GM18861 (cell line): ENCODE data around the gene DNAJC5G.
"Not testable (repeated sequence)": the region's sequence is repeated elsewhere in the genome, so short reads cannot be mapped to it uniquely, and the experiment has no call there.

Experiments used
- ATAC-seq: cut with Tn5 transposase; IDR thresholded peaks from one replicate; pipeline ENCODE4 v1.9.1; 2021; ENCODE audit not compliant: unreplicated experiment

Gene DNAJC5G

DNA sequence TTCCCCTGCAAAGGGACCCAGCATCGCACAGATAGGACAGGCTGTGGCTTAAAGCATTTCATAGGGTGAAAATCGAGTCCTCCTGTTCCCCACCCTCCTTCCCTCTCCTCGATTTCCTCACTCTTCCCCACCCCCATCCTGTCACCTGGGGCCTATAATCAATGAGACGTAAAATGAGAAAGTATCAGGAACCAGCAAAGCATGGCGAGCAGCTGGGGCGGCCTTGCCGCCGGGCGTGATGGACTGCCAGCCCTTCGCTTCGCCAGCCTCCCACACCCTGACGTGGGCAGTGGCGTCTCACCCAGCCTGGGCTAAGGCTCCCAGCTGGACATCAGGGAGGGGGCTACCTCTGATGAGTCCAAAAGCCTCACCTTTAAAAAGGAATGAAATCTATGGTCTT lies 23.5 kb upstream of the DNAJC5G start:
- ATAC-seq, result no peak

GRCh38 chr2:27255187-27255586 lies 20.0 kb upstream of the DNAJC5G start:
- ATAC-seq, result no peak

GRCh38 chr2:27255660-27256059 lies 19.6 kb upstream of the DNAJC5G start:
- no peak for ATAC-seq

GRCh38 chr2:27256855-27257454 lies 18.3 kb upstream of the DNAJC5G start:
- no peak for ATAC-seq

- ATAC-seq, result no peak
These were observed 17.2 kb upstream of the DNAJC5G start for GRCh38 chr2:27258051-27258450.

- ATAC-seq, result no peak
These were observed 13.8 kb upstream of the DNAJC5G start for GRCh38 chr2:27261241-27261925.

- ATAC-seq, result no peak
These were observed 13.3 kb upstream of the DNAJC5G start for GRCh38 chr2:27261926-27262298.

- ATAC-seq, result no peak
These were observed 12.6 kb upstream of the DNAJC5G start, which contains the start of gene SLC30A3 for GRCh38 chr2:27262379-27263286. TSS of gene SLC30A3 (minus strand) at chr2:27263047. CDS start at chr2:27262906, 141 bp downstream.

DNA sequence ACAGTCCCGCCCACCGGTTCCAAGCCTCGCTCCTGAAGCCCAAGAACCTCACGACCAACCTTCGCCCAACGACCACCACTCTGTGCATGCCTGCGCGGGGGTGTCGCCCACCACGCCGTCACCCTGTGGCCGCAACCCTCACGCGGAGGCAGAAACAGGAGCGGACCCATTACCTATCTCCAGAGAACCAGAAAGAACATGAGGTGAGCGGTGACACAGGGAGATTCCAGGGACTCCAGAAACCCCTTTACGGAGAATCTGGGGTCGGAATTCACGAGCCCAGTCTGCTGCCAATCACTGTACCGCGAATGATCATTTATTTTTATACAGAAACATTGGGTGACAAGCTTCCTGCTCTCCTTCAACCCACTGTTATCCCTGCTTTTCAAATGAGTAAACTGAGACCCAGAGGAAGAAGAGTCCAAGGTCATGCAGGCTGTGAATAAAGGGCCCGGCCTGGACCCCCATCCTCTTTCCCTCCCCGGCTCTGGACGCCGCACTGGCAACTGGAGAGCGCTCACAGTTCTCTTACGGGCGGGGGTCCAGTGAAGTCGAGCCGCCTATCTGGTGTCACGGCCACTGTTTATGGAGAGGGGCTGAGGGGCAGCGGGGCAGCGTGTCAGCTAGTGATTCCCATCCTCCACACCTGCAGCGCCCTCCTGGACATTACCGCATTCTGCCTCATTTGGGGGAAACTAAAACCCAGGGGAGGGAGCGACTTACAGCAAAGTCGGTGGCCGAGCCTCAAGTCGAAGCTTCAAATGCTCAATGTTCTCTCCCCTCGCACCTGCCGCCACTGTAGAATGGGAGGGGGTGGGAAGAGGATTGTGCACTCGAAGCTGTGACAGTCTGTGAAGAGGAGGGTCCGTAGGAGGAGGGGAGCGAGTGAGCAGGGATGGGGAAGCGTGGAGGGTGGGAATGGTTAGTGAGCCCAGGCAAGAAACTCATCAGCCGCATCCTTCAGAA lies 11.7 kb upstream of the DNAJC5G start:
- no peak for ATAC-seq

GRCh38 chr2:27264253-27264752 lies 10.9 kb upstream of the DNAJC5G start:
- no peak for ATAC-seq

GRCh38 chr2:27264753-27265535 lies 10.3 kb upstream of the DNAJC5G start:
- no peak for ATAC-seq

DNA sequence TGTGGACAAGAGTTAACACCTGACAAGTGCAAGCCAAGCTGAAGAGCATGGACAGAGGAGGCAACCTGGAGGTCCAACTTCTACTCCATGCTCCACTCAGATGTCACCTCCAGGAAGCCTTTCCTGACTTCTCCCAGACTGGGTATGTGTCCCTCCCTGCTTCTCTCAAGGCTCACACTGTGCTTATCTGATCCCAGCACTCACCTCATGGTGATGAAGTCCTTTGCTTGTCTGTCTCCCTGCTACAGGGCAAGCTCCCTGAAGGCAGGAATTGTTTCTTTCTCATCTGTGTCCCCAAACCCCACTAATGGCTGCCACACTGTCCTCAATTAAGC lies 9.7 kb upstream of the DNAJC5G start:
- no peak for ATAC-seq

DNA sequence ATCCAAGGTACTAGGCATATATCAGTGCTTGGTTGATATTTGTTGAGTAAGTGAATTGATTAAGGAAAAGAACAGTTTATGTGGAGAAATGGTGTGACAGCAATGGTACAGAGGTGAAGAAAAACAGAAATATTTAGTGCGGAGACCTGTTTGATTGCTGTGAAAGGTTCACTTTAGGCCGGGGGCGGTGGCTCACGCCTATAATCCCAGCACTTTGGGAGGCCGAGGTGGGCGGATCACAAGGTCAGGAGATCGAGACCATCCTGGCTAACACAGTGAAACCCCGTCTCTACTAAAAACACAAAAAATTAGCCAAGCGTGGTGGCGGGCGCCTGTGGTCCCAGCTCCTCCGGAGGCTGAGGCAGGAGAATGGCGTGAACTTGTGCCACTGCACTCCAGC lies 6.9 kb upstream of the DNAJC5G start:
- ATAC-seq, result not testable (repeated sequence)

DNA sequence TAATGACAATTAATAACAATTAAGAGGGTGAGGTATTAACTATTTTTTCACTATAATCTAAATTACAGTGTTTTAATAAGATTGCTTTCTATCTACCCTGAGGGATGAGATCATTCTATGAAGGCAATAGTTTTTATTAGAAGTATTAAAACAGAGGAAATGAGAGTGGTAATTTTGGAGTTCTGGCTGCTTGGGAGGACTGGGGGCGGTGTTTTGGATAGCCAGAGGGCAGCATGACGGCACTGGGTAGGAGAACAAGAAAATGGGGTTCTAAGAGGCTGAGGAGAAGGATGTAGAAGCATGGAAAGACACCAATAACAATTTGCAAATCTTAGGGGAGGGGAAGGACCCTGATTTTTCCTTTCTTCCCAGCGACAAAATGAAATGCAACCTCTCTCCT lies 5.1 kb upstream of the DNAJC5G start:
- no peak for ATAC-seq

DNA sequence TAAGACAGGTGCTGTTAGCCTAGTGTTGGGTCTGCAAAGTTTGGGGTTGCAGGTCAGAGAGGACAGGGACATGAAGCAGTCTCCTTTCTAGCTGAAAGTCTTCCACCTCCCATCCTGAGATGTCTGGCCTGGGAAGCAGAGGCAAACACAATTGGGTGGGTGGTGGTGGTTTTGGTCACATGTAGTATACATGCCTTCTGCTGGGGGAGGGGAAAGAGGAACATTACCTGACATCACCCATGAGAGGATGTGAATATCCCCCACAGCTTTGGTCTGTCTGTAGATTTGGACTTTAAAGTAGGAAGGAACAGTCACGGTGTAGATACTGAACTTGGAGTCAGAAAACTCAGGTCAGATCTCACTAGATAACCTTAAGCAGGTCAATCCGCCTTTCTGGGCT lies 4.6 kb upstream of the DNAJC5G start:
- ATAC-seq, result no peak

DNA sequence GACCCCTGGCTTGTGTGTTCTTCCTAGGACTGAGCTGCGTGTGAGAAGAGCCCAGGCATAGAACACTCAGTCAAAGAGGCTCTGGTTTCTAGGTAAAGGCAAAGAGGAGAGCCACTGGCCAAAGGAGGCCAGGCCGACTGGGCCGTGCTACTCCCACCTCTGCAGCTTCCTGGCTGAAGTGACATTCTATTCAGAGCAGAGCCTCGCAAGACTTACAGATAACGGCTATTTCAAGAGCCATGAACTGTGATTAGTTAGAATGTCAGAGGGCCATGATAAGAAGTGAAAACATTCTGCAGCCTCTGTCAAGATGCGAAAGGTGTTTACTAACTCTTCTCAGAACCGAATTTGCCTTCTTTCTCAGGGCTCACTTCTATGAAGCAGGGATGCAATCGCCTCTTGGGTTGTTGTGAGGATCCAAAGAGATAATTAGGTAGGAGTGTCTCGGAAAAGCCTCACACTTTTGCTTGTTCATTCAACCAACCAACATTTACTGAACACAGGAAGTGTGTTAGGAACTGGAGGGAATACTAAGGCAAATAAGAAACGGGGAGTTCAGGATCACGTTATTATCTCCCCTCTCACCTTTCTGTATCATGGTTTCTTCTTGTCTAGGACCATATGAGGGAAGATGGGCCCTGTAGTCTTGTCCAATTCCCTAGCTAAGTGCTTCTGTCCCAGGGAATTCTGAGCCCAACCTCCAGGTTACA lies 3.4 kb upstream of the DNAJC5G start:
- ATAC-seq, result no peak

- not testable (repeated sequence) for ATAC-seq
These were observed 2.4 kb upstream of the DNAJC5G start for GRCh38 chr2:27272537-27273522.

GRCh38 chr2:27278010-27278409 lies 2.8 kb downstream of the DNAJC5G start:
- ATAC-seq, result no peak
